Ramos (cell line): ENCODE measurements around the gene RUNX2.

ENCODE experiments used
- in situ Hi-C: fragments of 300-500 bp; cut with MboI; formaldehyde crosslinking; loops from one replicate; pipeline ENCODE4 v1.14.3; 2022; ENCODE audit warnings: low sequenced_read_pairs; ENCODE audit not compliant: unreplicated experiment

RUNX2 gene

GRCh38 chr6:45350186-45350710, 22.1 kb downstream of the RUNX2 start:
- in situ Hi-C loops, result no loop called here

- in situ Hi-C loops, result no loop called here
Observed at GRCh38 chr6:45351076-45351475, 22.9 kb downstream of the RUNX2 start.

- in situ Hi-C loops, result no loop called here
Observed at GRCh38 chr6:45351667-45352066, 23.5 kb downstream of the RUNX2 start.

- in situ Hi-C loops, result no loop called here
Observed at GRCh38 chr6:45353654-45354053, 25.5 kb downstream of the RUNX2 start.

GRCh38 chr6:45364466-45364865, 36.3 kb downstream of the RUNX2 start:
- in situ Hi-C loops, result no loop called here

- in situ Hi-C loops, result no loop called here
Observed at GRCh38 chr6:45365036-45365435, 36.9 kb downstream of the RUNX2 start.

- in situ Hi-C loops, result no loop called here
Observed at GRCh38 chr6:45366534-45366933, 38.4 kb downstream of the RUNX2 start.

- in situ Hi-C loops, result no loop called here
Observed at GRCh38 chr6:45367999-45368398, 39.9 kb downstream of the RUNX2 start.

GRCh38 chr6:45369870-45370269, 41.7 kb downstream of the RUNX2 start:
- in situ Hi-C loops, result no loop called here

- in situ Hi-C loops, result no loop called here
Observed at GRCh38 chr6:45371924-45372573, 43.9 kb downstream of the RUNX2 start.

- in situ Hi-C loops, result no loop called here
Observed at GRCh38 chr6:45375449-45375848, 47.3 kb downstream of the RUNX2 start.

- in situ Hi-C loops, result no loop called here
Observed at GRCh38 chr6:45376310-45377042, 48.3 kb downstream of the RUNX2 start.

- in situ Hi-C loops, result no loop called here
Observed at GRCh38 chr6:45377043-45377553, 49.0 kb downstream of the RUNX2 start.

GRCh38 chr6:45377554-45378333, 49.6 kb downstream of the RUNX2 start, which contains the start of gene SUPT3H:
Gene SUPT3H (minus strand): TSS chr6:45377934.
- in situ Hi-C loops, result no loop called here

GRCh38 chr6:45378334-45378926, 50.3 kb downstream of the RUNX2 start:
- in situ Hi-C loops, result no loop called here

- in situ Hi-C loops, result no loop called here
Observed at GRCh38 chr6:45382391-45382790, 54.3 kb downstream of the RUNX2 start.

- in situ Hi-C loops, result no loop called here
Observed at GRCh38 chr6:45386501-45386900, 58.4 kb downstream of the RUNX2 start.

- in situ Hi-C loops, result no loop called here
Observed at GRCh38 chr6:45387236-45387635, 59.1 kb downstream of the RUNX2 start.

GRCh38 chr6:45388328-45388727, 60.2 kb downstream of the RUNX2 start:
- in situ Hi-C loops, result no loop called here

- in situ Hi-C loops, result no loop called here
Observed at GRCh38 chr6:45394586-45395095, 66.5 kb downstream of the RUNX2 start.
